ENCODE results near the gene KIFC3.

GRCh38 chr16:57764341-57765159, 37.7 kb downstream of the KIFC3 start:
- TF ChIP-seq CTCF (conservative IDR thresholded peaks at IDR 0.05) (no peak), ZFX (IDR thresholded peaks at IDR 0.05) (no peak)

Measured in C4-2B (cell line).